Measurements from ENCODE around the gene CYS1. TPM values are rescaled to one million over a fixed set of nuclear protein-coding genes. Genes with fewer than 3 reads are reported as not detected.
A peak's percentile ranks its signal among the peaks of the same experiment; 100 is the strongest.

CYS1 gene
- total RNA-seq, 4 donors from 2014 or later: 1.1 to 7.4 (median 2.0) TPM

- in situ Hi-C loops (cut with MboI; ENCODE audit: low pct_ligation_motif_present in 1 of 4, low pct_unique_long_range_greater_than_20kb in 1 of 4, low sequenced_read_pairs in 3 of 4) (loop anchor here in 2 of 4 donors (10.0 kb wide), 1 partner anchor 237 kb away; no protein-coding TSS in a partner anchor), intact Hi-C loops (cut with DNase I; ENCODE audit: low total_unique reads) (no loop called here)
- Histone ChIP-seq H3K36me3 (no peaks in the 10 kb centered on the region), H3K9me3 (no peaks in the 10 kb centered on the region), H3K27ac (peak overlapping the region; percentile 86 to 96 (median 90)), H3K27me3 (no peaks in the 10 kb centered on the region), H3K4me3 (no peak overlapping the region), H3K4me1 (peaks cover 17 to 59% (median 40%) of the 10 kb centered on the region in 4 donors)
- WGBS, 2 donors (ENCODE audit: low coverage in 1 of 2): 91 to 98% methylated on average over 11 to 14 of the region's 14 CpGs
- no peak for DNase-seq
- TF ChIP-seq EP300 (IDR thresholded peaks at IDR 0.05; ENCODE audit: low read depth) (no peak), POLR2A (IDR thresholded peaks at IDR 0.05) (no peak), POLR2AphosphoS5 (IDR thresholded peaks at IDR 0.05) (no peak), CTCF (IDR thresholded peaks at IDR 0.05) (no peak)
Observed at GRCh38 chr2:10041711-10042110, 38.5 kb downstream of the CYS1 start.

- intact Hi-C loops (cut with DNase I; ENCODE audit: low total_unique reads): no loop called here
Observed at GRCh38 chr2:10039658-10040410, 40.4 kb downstream of the CYS1 start.

GRCh38 chr2:10038716-10039115 is 41.5 kb downstream of the CYS1 start:
- intact Hi-C loops (cut with DNase I; ENCODE audit: low total_unique reads): no loop called here
- H3K4me1 ChIP-seq: peaks cover 21 to 54% (median 33%) of the 10 kb centered on the region in 4 donors

More at GRCh38 chr2:10039658-10040410, 40.4 kb downstream of the CYS1 start:
- peak; percentile 42 for DNase-seq
- Histone ChIP-seq H3K36me3 (no peaks in the 10 kb centered on the region), H3K4me3 (no peak overlapping the region), H3K9me3 (no peaks in the 10 kb centered on the region), H3K27me3 (no peaks in the 10 kb centered on the region), H3K4me1 (peaks cover 22 to 57% (median 38%) of the 10 kb centered on the region in 4 donors), H3K27ac (peak overlapping the region; percentile 86 to 96 (median 90))
- TF ChIP-seq POLR2AphosphoS5 (IDR thresholded peaks at IDR 0.05): no peak
- no peak for TF ChIP-seq POLR2A (IDR thresholded peaks at IDR 0.05)
- no peak for TF ChIP-seq EP300 (IDR thresholded peaks at IDR 0.05; ENCODE audit: low read depth)
- no peak for TF ChIP-seq CTCF (IDR thresholded peaks at IDR 0.05)
- 72 to 76% methylated on average over 8 to 16 of the region's 16 CpGs for WGBS, 2 donors (ENCODE audit: low coverage in 1 of 2)
- in situ Hi-C loops (cut with MboI; ENCODE audit: low pct_ligation_motif_present in 1 of 4, low pct_unique_long_range_greater_than_20kb in 1 of 4, low sequenced_read_pairs in 3 of 4): loop anchor here in 2 of 4 donors (10.0 kb wide), 1 partner anchor 235 kb away; no protein-coding TSS in a partner anchor

More at GRCh38 chr2:10038716-10039115, 41.5 kb downstream of the CYS1 start:
- Histone ChIP-seq H3K9me3 (no peaks in the 10 kb centered on the region), H3K27me3 (no peaks in the 10 kb centered on the region), H3K4me3 (no peak overlapping the region), H3K36me3 (no peaks in the 10 kb centered on the region), H3K27ac (peak overlapping the region; percentile 13 to 96 (median 90))
- DNase-seq: no peak
- in situ Hi-C loops (cut with MboI; ENCODE audit: low pct_ligation_motif_present in 1 of 4, low pct_unique_long_range_greater_than_20kb in 1 of 4, low sequenced_read_pairs in 3 of 4): no loop called here
- TF ChIP-seq POLR2A (IDR thresholded peaks at IDR 0.05) (no peak), EP300 (IDR thresholded peaks at IDR 0.05; ENCODE audit: low read depth) (no peak), CTCF (IDR thresholded peaks at IDR 0.05) (no peak), POLR2AphosphoS5 (IDR thresholded peaks at IDR 0.05) (no peak)
